ENCODE results near the gene NFIX. TPM values are rescaled to one million over a fixed set of nuclear protein-coding genes. Genes with fewer than 3 reads are reported as not detected.
A peak's percentile ranks its signal among the peaks of the same experiment; 100 is the strongest.

NFIX gene
- total RNA-seq, 1 donor from 2014 or later = 75.5 TPM

GRCh38 chr19:13037161-13037560 lies 41.9 kb downstream of the NFIX start:
- no peak for DNase-seq

GRCh38 chr19:13037731-13038130 lies 42.5 kb downstream of the NFIX start:
- no peak for DNase-seq

- no peak for DNase-seq
These were observed 43.3 kb downstream of the NFIX start for GRCh38 chr19:13038306-13039210.

GRCh38 chr19:13039211-13039789 lies 44.0 kb downstream of the NFIX start:
- DNase-seq = no peak

DNA sequence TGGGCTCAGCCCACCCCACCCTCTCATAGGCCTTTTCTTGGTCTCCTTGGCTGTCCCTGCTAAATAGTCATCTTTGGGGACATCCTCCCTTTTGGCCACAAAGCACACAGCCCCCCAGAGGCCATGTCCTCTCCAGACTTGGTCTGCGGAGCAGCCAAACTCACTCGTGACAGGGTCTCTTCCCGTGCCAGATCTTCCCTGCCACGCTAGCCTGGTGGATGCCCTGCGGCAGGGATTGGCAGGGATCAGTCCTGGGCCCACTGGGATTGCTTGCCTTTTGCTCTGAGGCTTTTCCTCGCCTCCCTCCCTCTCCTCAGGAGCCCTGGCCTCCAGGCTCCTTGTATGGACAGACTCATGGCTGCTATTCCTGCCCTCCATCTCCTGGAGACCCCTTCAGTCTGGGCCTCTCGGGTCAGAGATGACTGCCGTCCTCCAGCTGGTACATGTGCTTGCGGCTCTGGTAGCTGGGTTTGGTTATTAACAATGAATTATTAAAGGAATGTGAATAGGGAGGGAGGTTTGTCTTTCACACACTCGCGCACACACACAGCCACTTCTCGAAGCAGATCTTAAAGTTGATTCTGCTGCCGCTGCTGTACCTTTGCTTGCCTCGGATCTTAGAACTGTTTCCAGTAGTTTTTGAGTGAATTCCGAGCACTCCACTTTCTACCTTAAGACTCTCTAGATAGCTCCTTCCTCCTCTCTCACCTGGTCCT lies 45.1 kb downstream of the NFIX start:
- no peak for DNase-seq

DNA sequence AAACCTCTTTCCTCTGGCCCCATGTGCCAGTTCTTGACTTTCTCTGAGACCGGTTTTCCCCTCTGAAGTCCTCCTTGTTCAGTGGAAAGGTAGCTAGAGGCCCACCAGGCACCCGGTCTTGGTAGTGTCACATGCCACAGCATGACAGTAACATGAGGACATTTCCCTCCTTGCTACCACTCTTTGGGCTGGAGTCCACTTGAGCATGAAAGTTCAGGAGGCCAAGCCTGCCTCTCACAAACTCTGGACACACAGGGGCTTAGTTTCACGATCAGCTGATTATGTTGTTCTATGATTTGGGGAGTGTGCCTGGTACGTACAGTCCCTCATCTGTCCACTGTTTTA lies 45.6 kb downstream of the NFIX start:
- no peak for DNase-seq

DNA sequence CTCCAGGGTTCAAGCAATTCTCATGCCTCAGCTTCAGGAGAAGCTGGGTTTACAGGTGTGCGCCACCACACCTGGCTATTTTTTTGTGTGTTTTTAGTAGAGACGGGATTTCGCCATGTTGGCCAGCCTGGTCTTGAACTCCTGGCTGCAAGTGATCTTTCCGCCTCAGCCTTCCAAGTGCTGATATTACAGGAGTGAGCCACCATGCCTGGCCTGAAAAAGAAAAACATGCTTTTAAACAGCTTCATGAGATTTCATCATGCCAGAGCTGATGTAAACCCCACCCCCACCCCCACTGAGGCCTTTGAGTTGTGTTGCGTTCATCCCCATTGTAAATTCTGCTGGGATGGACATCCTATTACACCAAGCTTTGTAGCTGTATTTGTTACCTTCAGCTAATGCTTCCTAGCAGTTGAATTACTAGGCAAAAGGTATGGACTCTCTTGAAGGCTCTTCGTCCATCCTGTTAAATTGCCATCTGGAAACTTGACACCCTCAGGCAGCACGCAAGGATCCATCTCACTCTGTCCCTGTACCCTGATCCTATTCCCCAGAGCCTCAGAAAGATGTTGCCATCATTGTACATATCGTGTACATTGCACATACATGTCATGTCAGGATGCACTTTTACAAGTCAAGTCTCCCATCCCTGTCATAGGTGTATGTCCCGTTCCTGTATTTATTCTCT lies 47.3 kb downstream of the NFIX start:
- no peak for DNase-seq

- DNase-seq = no peak
These were observed 48.0 kb downstream of the NFIX start for GRCh38 chr19:13043285-13043684.

DNA sequence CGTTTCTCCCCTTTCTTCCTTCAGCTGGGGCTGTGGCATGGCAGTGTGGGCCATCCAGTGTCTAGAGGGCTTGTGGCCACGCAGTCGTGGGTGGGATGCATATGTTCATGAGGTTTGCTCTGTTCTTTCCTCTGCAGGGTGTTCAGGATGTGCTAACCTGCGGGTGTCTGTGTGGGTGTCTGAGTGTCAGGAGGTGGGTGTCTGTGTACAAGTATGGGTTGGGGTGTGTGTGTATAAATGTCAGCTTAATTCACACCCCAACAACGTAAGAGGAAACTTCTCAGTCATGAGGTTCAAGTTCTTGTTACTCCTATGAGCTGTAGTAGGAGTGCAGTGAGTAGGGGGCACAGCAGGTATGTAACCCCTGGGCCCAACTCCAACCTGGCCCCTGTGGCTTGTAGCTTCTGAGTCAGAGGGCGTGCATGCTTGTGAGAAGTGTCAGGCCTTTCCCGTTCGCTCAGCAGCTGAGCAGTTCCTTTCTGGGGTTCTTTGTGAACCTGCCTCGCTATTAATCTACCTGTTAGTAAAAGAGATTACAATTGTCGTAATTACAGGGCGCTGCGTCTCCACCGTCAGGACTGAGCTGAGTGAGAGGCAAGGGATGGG lies 49.1 kb downstream of the NFIX start:
- no peak for DNase-seq

GRCh38 chr19:13045812-13046211 lies 50.5 kb downstream of the NFIX start:
- no peak for DNase-seq

- DNase-seq = no peak
These were observed 52.1 kb downstream of the NFIX start for GRCh38 chr19:13047374-13047773.

DNA sequence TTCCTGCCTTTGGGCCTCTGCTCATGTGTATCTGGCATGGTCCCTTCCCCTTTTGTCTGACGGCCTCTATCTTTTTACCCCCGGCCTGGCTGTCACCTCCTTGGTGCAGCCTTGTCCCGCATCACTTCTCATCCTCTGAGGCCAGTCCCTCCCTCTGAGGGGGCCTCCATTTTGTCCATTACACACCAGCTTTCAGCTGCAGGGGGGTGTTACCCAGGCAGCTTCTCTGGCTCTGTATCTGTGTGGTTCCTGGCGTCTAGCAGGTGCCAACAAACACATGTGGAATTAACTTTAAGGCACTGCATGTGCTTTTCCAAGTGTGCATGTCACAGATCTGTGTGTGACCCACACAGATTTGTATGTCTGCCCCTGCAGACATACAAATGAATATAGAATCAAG lies 55.0 kb downstream of the NFIX start:
- DNase-seq = no peak

- no peak for DNase-seq
These were observed 56.4 kb downstream of the NFIX start for GRCh38 chr19:13051557-13052165.

GRCh38 chr19:13052447-13053175 lies 57.3 kb downstream of the NFIX start:
- DNase-seq = no peak

- DNase-seq = peak; percentile 66
These were observed 58.0 kb downstream of the NFIX start for GRCh38 chr19:13053238-13053637.

DNA sequence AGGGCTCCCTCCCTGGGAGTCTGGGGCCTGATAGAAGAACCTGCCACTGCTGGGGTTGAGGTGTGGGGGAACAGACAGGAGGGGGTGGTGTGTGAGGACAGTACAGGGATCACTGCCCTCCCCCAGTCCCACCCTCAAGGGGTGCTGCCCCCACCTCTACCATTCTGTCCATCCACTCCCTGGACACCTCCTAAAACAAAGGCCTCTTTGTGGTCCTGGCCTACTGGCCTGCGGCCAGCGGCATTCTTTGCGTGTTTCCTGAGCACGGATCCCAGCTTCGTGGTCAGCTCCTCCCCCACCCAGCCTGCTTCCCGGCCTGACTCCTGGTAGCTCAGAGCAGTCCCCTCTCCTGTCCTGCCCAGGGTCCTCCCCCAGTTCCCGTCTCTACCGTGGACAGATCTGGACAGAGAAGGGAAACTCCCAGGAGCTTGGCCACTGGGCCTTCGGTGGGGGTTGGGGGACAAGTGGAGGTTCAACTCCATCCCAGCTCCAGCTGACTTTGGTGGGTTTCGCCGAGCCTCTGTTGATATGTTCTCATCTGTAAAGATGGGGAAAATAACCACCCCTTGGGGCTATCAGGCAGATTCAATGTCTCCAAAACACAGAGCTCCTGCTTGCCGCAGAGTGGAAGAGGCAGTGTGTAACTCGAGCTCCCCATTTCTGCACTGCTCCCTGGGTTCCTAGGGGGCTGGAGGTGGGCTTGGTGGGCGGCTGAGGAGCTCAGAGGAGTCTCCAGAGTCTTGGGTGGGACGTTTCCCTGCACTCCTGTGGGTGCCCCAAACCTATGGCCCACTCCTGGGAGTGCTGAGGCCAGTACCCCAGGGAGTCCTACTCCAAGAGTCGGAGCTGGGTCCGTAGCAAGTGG lies 58.7 kb downstream of the NFIX start:
- peak; percentile 64 for DNase-seq

GRCh38 chr19:13054626-13055212 lies 59.4 kb downstream of the NFIX start:
- peak; percentile 91 for DNase-seq

DNA sequence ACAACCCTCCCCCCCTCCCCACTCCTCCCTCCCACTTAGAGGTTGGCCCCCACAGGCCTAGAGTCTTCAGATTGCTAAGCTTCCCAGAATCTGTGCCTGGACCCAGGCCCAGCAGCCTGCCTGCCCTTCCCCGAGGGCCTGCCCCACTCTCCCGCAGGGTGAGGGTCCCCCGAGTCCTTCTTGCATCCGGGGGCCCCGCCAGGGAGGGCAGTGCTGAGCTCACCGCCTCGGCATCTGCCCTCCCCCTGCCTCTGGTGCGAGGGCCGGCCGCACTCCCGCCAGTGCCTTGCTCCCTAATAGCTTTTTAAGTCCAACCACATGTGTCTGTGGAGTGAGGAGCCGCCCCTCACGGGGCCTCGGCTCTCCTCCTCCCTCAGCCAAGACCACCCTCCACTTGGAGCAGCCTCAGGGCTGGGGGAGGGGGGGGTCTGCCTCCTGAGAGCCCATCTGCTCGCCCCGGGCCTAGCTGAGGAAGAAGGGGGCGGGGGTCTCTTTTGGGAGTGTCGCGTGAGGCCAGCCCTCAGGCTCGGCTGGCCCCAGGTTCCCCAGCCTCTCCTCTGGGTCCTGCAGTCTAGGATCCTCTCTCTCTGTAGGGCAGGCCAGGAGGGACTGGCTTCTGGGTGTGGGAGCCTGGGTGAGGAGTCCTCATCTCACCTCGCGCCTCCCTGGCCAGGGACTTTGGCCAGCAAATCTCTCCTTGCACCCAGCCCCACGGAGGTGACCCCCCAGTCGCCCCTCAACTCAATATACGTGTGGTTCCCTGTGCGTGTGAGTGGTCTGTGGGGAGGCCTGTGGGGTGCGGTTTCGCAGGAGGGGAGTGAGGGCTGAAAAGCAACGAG lies 60.2 kb downstream of the NFIX start:
- DNase-seq = peak; percentile 87

Measured in skin of body (tissue), 2 donors.